GM19239 (cell line): ENCODE results near the gene MRPL34.

Experiments
- DNase-seq: peaks from one replicate; pipeline ENCODE4 v3.0.0; 2011; ENCODE audit warnings: low spot score; ENCODE audit not compliant: insufficient read length
- FAIRE-seq: peaks from 2 replicates; lab custom pipeline; 2011; peaks lifted over from hg19 to GRCh38; lab: Jason Lieb, UNC

Gene MRPL34

DNA sequence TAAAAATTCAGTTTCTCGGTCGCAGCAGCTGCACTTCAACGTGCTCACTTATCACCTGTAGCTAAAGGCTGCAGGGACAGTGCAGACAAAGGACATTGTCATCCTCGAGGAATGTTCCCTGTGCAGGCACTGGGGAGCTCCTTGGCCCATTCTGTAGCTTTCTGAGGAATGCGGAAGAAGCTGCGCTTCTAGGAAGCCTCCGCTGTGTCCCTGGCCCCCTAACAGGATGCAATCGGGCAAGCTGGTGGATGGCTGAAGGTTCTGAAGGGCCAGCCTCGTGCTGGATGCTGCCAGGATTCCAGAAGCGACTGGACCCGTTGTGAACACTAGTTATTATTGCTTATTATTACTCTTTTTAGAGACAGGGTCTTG lies 20.9 kb downstream of the MRPL34 start:
- no peak for FAIRE-seq
- DNase-seq = no peak

DNA sequence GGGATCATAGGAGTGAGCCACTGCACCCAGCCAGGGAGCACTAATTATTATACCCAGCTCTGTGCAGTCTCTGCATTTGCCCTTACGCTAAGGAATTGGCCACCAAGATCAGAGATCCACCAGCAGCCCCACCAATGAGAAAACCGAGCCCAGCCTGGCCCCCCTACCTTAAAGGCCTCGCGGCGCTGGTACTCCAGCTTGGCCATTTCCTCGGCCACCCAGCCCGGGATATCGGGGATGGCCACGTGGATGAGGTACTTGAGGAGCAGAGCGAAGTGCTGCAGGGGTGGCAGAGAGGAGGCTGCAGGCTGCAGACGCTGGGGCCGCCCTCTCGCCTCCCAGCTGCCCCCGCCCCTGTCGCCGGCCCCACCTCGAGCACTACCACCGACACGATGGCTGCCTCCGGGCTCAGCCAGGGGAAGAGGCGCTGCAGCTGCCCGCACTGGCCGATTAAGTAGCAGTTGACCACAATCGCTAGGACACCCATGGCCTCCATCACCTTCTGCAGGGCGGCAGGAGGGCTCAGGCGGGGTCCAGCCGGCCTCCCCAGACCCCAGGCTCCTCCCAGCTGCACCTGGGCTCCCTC lies 21.5 kb downstream of the MRPL34 start:
- no peak for DNase-seq
- FAIRE-seq = no peak

DNA sequence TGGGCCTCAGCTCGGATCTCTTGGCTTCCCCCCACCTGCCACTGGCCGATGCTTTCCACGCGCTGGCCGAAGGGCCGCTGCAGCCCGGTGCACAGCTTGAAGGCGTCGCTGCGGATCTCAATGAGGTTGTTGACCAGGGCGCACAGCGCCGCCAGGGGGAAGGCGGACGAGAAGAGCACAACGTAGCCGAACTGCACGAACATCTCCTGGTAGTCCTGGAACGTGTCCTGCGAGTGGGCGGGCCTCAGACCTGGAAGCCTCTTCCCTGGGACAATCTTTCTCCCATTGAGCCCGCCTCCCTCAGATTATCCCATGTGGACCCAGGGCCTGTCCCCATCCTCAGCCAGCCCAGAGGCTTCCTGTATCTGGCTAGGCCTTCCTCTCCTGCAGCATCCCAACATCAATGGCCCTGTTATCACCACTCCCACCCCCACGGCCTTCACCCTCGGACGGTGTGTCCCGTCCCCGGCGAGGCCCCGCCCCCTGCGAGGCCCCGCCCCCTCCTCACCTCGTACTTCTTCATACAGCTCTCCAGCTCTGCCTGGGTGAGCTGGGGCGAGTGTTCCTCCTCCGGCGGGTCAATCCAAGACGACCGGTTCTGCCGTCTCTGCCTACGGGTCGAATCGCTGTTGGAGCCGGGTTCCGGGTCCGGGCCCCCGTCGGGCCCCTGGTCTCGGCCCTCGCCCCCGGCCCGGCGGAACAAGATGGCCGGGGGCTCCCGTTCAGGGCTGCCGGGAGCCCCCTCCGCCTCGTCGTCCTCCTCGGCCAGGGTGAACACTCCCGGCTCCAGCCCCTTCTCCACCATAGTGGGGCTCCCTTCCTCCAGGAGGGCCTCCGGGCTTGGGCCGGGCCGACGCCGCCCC lies 22.2 kb downstream of the MRPL34 start:
- DNase-seq (peak; percentile 85), FAIRE-seq (peak; percentile 44)

DNA sequence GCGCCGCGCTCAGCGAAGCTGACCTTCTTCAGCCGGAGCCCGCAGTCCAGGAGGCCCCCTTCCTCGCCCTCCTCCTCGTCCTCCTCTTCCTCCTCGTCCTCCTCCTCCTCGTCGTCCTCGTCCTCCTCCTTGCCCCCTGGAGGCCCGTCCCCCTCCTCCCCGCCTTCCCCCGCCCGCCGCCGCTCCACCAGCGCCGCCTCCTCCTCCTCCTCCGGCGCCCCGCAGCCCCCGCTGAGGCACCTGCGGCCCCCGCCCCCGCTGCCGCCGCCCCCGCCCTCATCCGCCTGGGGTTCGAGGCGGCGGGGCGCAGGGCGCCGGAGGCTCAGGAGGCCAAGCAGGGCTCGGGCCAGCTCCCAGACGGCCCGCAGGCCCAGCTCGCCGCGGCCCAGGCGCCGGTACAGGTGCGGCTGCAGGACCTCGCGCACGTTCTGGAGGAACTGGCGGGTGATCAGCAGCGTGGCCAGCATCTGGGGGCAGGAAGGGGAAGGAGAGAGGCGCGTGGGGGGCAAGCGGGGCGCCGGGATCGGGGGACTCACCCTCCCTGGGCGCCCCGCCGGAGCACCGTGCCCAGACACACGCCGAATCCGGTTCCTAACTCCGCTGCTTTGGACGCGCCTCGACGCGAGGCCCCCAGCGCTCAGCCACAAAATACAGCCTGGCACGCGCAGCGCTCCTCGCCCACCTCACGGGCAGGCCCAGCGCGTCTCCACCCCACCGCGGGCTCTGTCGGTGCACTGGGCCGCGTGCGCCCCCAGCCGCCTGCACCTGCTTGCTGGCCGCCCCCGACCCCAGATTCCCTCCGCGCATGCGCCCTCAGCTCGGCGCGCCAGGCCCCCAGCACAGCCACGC lies 23.1 kb downstream of the MRPL34 start:
- DNase-seq = peak; percentile 42
- no peak for FAIRE-seq

DNA sequence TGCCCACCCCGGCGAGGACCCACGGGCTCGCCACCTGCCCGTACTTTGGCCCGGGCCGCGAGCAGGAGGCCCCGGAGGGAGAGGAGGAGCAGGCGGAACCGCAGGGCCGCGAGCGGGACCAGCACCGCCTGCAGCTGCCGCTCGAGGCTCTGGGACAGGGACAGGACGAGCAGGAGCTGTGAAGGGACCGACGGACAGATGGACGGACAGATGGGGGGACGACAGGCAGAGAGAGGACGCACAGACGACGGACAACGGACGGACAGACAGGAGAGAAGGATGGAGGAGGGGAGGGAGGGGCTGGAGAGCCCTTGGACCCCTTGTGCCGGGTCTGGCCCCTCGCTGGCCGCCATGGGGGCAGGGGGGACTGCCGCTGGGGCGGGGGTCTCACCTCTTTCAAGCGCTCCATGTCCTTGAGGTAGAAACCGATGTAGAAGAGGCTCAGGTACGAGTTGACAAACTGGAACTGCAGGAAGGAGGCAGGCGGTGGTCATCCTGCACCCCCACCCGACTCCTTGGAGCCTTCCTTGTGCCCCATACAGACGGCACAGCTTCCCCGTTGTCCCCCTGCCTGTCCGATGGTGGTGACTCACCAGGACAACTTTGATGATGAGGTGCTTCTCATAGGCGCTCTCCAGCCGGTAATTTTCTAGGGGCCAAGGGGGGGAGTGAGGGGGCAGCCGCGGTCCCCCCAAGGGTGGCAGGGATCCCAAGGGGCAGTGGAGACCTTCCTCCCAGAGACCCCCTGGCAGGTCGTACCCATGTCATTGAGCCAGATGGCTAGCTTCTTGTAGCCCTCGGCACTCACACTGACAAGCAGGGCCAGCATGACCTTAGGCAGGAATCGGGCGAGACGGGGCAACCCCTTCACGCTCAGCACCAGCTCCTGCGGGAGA lies 23.9 kb downstream of the MRPL34 start:
- no peak for DNase-seq
- no peak for FAIRE-seq

DNA sequence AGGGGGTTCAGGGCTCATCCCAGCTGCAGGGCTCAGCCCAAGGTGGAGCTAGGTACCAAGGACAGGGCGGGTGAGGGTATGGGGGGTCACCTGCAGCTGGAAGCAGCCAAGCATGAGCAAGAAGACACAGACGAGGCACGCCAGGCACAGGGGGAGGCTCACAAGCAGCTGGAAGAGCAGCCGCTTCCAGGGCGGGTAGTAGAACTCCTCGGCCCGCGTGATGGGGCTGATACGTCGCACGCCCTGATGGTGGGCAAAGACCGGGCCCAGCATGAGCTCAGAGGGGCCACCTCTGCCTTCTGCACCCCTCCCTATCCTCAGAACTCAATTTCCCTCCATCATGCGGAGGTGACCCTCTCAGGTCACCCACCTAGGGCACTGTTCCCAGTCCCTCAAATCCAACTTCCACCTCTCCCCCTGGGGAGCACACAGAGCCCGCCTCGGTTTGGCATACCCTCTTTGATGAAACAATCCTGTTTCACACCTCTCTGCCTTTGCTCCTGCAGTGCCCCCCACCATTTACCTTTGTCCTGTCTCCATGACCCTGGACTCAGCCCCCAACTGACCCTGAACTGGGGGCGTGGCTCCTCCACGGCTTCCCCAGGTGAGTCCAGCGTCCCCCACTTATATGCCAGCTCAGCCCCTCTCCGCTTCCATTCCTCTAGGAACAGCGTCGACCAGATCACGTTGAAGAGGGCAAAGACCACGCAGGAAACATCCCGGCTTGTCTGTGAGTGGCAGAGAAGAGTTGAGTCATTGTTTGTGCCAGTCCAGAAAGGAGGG lies 24.8 kb downstream of the MRPL34 start:
- FAIRE-seq (no peak), DNase-seq (no peak)

DNA sequence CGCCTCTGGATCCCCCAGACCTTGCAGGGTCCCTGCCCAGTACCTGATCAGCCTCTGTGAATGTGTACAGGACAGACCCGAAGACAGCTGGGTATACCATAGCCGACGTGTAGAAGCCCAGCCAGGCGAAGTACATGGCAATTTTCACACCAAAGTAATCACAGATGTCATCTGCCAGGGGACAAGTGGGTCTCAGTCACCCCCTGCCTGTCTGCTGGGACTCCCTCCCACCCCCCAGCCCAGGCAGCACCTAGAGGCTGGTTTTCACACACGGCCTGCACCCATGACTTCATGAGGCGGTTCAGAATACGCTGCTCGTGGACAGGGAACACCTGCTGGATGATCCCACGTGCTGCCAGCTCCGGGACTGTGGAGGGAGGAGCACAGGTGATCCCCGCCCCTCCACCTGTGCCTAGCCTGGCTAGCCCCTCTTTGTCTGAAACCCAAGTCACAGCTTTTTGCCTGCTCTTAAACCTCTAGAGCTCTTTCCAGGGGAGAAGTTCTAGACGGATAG lies 25.4 kb downstream of the MRPL34 start:
- no peak for DNase-seq

DNA sequence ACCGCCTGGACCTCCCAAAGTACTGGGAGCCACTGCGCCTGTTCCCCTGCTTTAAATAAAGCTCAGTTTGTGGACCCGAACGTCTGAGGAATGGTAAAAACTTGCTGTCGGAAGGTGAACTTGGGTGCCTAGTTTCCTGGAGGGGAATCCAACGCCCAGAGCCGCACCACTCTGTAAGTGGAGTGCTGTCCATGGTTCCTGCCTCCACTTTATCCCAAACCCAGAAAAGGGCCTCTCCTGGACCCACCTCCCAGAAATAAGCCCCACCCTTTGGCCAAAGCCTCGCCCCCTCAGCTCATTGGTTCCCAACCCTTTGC lies 26.6 kb downstream of the MRPL34 start:
- DNase-seq = no peak
- FAIRE-seq = no peak

More for the DNA sequence above, 25.4 kb downstream of the MRPL34 start:
- no peak for FAIRE-seq

DNA sequence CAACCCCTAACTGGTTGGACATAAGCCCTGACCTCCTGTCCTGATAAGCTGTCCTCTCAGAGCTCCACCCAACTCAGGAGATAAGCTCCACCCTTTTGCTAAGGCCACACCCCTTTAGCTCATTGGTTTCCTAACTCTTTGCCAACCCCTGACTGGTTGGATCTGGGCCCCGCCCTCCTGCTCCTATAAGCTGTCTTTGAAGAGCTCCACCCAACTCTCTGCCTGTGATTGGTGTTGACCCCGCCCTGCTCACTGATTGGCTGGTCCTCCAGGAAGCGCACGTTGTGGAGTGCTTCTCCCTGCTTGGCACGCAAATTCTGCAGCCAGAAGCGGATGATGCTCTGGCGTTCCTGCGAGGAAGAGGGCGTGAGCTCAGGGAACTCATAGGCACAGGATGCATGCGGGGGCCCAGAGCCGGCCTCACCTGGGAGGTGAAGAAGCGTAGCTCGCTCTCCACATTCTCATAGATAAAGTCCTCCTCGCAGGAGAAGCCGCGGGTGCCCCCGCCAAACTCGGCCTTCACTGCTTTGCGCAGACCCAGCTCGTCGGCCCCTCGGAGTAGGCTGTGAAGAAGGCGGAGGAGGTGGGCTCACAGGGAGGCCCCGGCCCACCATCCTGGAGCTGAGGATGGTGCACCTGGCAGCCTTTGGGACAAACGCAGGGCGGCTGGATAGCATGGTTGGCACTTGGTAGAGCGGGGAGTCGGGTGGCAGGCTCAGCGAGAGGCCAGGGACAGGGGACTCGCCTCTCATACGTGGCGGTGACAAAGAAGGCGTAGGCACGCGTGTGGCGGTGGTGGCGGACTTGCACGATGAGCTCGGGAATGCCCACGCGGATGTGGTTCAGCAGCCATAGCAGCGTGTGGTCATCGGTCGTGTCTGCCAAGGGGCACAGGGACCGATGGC lies 27.3 kb downstream of the MRPL34 start:
- FAIRE-seq (no peak), DNase-seq (no peak)

DNA sequence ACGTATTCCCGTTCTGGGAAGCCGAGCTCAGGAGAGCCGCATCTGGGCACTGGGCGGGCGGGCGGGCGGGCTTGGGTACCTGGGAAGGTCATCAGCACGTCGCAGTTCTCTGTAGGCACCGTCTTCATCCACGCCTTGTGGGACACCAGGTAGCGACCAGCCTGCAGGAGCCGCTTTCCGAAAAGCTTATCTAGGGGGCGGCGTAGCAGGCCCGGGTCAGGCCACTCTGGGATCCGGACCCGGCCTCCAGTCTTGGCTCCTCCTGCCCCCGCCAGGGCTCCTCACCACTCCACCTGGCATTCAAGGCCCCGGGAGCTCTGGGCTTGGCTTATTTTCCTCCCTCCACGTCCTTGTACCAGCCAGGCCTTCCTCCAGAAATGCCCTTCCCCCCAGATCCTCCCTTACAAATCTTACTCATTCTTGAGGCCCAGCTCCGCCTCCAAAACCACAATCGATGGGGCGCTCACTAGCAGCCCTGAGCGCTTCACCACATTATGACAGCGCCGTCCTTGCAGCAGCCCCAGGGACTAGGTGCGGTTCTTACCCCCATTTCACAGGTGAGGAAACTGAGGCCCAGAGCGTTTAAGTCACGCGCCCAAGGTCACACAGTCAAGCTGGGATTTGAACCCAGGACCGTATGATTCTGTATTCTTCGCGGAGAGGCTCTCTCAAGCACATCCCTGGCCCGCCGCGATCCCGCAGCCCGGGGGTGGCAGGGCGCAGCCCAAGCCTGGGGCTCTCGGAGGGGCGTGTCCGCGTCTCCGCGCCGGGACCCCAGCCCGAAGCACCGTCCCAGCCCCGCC lies 28.1 kb downstream of the MRPL34 start:
- peak; percentile 77 for DNase-seq
- FAIRE-seq = peak; percentile 39

DNA sequence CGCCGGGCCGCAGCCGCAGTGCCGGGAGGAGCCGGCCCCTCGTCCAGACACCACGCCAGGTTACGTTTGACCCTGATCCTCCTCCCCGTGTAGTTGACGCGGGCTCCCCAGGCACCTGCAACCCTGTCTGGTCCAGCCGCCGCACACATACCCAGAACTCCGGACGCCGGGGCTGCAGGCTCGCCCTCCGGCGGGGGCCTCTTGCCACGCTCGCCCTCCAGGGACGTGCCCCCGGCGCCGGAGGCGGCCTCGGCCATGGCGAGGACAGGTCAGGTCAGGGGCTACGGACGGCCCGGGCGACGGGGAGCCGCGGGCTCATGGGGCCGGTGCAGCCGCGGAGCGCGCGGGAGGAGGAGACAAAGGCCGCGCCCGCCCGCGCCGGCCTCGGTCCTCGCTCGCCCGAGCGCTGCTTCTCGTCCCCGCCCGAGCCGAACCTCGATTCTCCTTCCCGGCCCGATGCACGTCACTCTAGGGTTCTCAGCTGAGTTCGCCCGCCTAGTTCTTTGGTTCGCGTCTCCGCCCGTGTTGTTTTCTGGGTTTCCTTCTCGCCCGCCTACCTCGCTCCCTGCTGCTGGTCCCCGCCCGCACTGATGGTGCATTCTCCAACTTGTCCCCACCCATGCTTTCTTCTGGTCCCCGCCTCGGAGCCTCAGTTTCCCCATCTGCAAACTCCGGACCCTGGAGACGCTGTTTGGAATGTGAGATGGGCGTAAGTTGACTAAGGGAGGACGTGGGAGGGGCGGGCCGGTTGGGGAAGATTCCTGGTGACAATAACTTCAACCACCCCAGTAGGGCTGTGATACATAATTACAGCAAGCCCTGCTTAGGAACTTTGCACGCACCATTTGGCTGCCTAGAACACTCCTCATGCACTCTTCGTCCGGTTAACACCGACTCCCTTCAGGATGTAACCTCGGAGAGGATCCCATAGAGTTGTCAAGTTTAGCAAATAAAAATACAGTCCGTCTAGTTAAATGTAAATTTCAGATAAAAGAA lies 29.0 kb downstream of the MRPL34 start, which contains the start of gene ANO8:
Gene ANO8, minus strand, starts transcription at position 442 of the 996 bp plus-strand sequence. Its CDS starts 185 bp downstream, at position 257.
- FAIRE-seq = peak; percentile 96

DNA sequence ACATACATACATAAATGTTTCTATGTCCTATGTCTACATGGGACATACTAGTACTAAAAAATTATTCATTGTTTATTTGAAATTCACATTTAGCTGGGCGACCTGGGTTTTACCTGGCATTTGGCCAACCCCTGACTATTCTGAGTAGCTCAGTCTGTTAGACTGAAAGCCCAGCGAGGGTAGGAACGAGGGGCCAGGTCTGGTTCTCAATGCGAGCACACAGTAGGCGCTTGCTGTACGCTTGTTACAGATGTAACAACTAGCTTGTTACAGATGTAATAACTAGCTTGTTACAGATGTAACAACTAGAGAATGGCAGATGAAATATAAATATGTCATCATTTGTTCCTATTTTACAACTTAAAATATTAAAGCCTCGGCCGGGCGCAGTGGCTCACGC lies 29.9 kb downstream of the MRPL34 start:
- DNase-seq = no peak
- no peak for FAIRE-seq

More for the DNA sequence above, 29.0 kb downstream of the MRPL34 start, which contains the start of gene ANO8:
- peak; percentile 92 for DNase-seq

DNA sequence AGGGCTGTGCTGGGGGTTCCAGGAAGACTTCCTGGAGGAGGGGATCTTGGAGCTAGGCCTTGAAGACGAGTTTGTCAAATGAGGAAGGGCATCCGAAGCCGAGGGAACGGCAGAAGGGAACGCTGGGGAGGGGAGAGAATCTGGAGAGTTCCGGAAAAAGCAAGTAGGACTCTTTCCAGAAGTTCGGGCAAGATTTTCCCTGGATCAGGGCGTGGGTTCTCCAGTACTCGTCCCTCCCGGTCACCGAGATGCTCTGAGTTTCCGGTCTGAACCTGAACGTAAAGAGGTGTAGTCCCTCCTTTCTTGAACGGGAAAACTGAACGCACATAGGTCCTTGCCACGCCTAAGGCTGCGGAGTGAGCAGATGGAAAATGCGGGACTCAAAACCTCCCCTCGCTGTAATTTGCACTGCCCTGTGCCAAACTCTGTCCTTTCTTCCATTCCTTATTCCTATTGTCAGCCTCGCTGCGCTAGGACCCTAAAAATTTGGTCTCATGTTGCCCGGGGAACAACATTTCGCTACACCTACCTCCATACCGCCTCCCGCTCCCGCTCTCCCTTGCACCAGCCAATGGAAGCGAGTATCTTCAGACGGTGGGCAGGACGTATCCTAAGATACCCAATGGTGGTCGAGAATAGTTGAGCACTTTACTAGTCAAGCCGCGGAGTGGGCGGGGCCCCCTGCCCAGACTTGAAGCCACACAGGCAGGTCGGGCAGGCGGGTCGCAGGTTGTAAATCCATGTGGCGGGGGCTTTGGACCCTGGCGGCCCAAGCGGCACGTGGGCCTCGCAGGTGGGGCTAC lies 31.4 kb downstream of the MRPL34 start, which contains the start of gene GTPBP3:
Gene GTPBP3, plus strand, starts transcription at position 682 of the 803 bp plus-strand sequence. Its CDS starts 59 bp downstream, at position 741.
- peak; percentile 100 for FAIRE-seq
- DNase-seq = peak; percentile 98

DNA sequence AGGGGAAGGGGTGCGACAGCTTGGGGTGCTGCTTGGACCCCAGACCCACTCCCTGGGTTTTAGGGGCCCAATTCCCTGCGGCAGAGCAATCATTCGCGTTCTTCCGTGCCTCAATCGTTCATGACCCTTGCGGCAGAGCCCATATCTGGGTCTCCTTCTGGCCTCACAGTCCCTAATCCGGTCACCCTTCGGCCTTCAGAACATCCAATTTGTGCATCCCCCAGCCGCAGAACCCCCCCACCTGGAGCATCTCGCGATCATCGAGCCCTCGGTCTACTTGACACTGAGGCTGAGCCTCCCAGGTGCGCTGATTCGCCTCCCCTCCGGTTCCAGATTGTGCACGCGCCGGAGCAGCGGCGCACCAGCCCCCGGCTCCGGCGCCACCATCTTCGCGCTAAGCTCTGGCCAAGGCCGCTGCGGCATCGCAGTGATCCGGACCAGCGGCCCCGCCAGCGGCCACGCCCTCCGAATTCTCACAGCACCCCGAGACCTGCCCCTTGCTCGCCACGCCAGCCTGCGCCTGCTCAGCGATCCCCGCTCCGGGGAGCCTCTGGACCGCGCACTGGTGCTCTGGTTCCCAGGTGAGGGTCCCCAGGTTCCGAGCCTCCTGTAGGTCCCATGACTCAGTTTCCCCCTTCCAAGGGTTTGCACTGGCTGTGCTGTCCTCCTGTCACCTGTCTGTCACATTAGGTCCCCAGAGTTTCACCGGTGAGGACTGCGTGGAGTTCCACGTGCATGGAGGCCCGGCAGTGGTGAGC lies 32.2 kb downstream of the MRPL34 start:
- DNase-seq (no peak), FAIRE-seq (peak; percentile 35)
